IMR-90 (cell line): ENCODE data around the gene GAL. TPM values are rescaled to one million over a fixed set of nuclear protein-coding genes. Genes with fewer than 3 reads are reported as not detected.

Experiments
- ATAC-seq: fragments of 200-7000 bp; cut with Tn5 transposase; 2 replicates; pipeline ENCODE4 v1.9.1; 2020; ENCODE audit warnings: low read depth, mild to moderate bottlenecking, moderate library complexity
- BruUV-seq: library from RNA; stranded (reverse); fragments of 400-500 nt; replicated peaks from 2 replicates; lab custom pipeline; 2021; lab: Mats Ljungman, UMichigan
- CTCF ChIA-PET: fragments of 300-600 bp; formaldehyde crosslinking; extraction: SDS; loops from one replicate; lab custom pipeline; 2021; ENCODE audit warnings: antibody characterized with exemption; lab: Yijun Ruan, JAX
- POLR2A ChIA-PET: fragments of 300-600 bp; sonication (Branson Sonifier 250); formaldehyde crosslinking; loops from one replicate; lab custom pipeline; 2022; ENCODE audit warnings: antibody characterized with exemption; ENCODE audit not compliant: unreplicated experiment; lab: Charles Lee
- DNase-seq: peaks from one replicate; pipeline ENCODE4 v3.0.0; 2013
- H2AFZ ChIP-seq: replicated peaks from 2 replicates; pipeline ENCODE3; 2013; ENCODE audit warnings: low read length, mild to moderate bottlenecking; ENCODE audit not compliant: poor library complexity
- H2AK5ac ChIP-seq: 2 replicates; pipeline ENCODE4 v1.6.1; 2013; ENCODE audit warnings: low read depth, low read length, inconsistent platforms
- H2AK9ac ChIP-seq: replicated peaks from 2 replicates; pipeline ENCODE3; 2013; ENCODE audit warnings: mild to moderate bottlenecking, low read depth, low read length, moderate library complexity; ENCODE audit not compliant: poor library complexity
- H2BK120ac ChIP-seq: 2 replicates; pipeline ENCODE4 v1.6.1; 2013; ENCODE audit warnings: low read depth, low read length, inconsistent platforms
- H2BK15ac ChIP-seq: 3 replicates; pipeline ENCODE4 v1.6.1; 2013; ENCODE audit warnings: low read depth, low read length, inconsistent platforms
- H2BK20ac ChIP-seq: 2 replicates; pipeline ENCODE4 v1.6.1; 2013; ENCODE audit warnings: low read depth, mild to moderate bottlenecking, inconsistent platforms, low read length, moderate library complexity
- H2BK5ac ChIP-seq: 2 replicates; pipeline ENCODE4 v1.6.1; 2013; ENCODE audit warnings: mild to moderate bottlenecking, low read depth, low read length, inconsistent platforms; ENCODE audit not compliant: poor library complexity, severe bottlenecking
- H3K14ac ChIP-seq: replicated peaks from 2 replicates; pipeline ENCODE4 v1.6.1; 2013; ENCODE audit warnings: low read depth, low read length, inconsistent platforms
- H3K18ac ChIP-seq: 2 replicates; pipeline ENCODE4 v1.6.1; 2013; ENCODE audit warnings: low read depth, low read length, control low read depth
- H3K23ac ChIP-seq: 2 replicates; pipeline ENCODE4 v1.6.1; 2013; ENCODE audit warnings: low read depth, low read length, inconsistent platforms
- H3K27ac ChIP-seq: 2 replicates; pipeline ENCODE4 v1.5.1; 2013; ENCODE audit warnings: mild to moderate bottlenecking, control low read depth, low read length; ENCODE audit not compliant: insufficient read depth
- H3K27me3 ChIP-seq: 2 replicates; pipeline ENCODE4 v1.6.1; 2013; ENCODE audit warnings: low read length; ENCODE audit not compliant: control insufficient read depth, insufficient read depth
- H3K36me3 ChIP-seq: 2 replicates; pipeline ENCODE4 v1.6.1; 2013; ENCODE audit warnings: low read length, mixed read lengths; ENCODE audit not compliant: control insufficient read depth, insufficient read depth
- H3K4ac ChIP-seq: 2 replicates; pipeline ENCODE4 v1.6.1; 2013; ENCODE audit warnings: low read depth, low read length, inconsistent platforms
- H3K4me1 ChIP-seq: 2 replicates; pipeline ENCODE4 v1.6.1; 2013; ENCODE audit warnings: low read length, mixed read lengths; ENCODE audit not compliant: control insufficient read depth, insufficient read depth
- H3K4me2 ChIP-seq: 2 replicates; pipeline ENCODE4 v1.6.1; 2013; ENCODE audit warnings: low read depth, mild to moderate bottlenecking, control low read depth, low read length, moderate library complexity
- H3K4me3 ChIP-seq: 2 replicates; pipeline ENCODE4 v1.5.1; 2013; ENCODE audit warnings: low read depth, mild to moderate bottlenecking, control low read depth, low read length, moderate library complexity; ENCODE audit not compliant: insufficient read depth
- H3K56ac ChIP-seq: 2 replicates; pipeline ENCODE4 v1.6.1; 2013; ENCODE audit warnings: low read length, inconsistent platforms; ENCODE audit not compliant: insufficient read depth; ENCODE audit errors: extremely low read depth
- H3K79me1 ChIP-seq, 2 experiments: 2 replicates each; pipeline ENCODE4 v1.6.1; 2013; ENCODE audit warnings: low read length in 2 of 2, inconsistent platforms in 1 of 2, low read depth in 1 of 2
- H3K9ac ChIP-seq: 2 replicates; pipeline ENCODE4 v1.6.1; 2013; ENCODE audit warnings: low read depth, low read length, control low read depth
- H3K9me1 ChIP-seq: 2 replicates; pipeline ENCODE4 v1.6.1; 2013; ENCODE audit warnings: low read length, inconsistent platforms; ENCODE audit not compliant: insufficient read depth
- H3K9me3 ChIP-seq: 2 replicates; pipeline ENCODE4 v1.6.1; 2013; ENCODE audit warnings: low read length; ENCODE audit not compliant: control insufficient read depth, insufficient read depth
- H4K20me1 ChIP-seq: 2 replicates; pipeline ENCODE4 v1.6.1; 2013; ENCODE audit warnings: low read length, inconsistent platforms; ENCODE audit not compliant: insufficient read depth
- H4K5ac ChIP-seq: 2 replicates; pipeline ENCODE4 v1.6.1; 2013; ENCODE audit warnings: mild to moderate bottlenecking, low read depth, low read length, control low read depth
- H4K8ac ChIP-seq, 2 experiments: 2 replicates each; pipeline ENCODE4 v1.6.1; 2013; ENCODE audit warnings: low read depth in 2 of 2, low read length in 2 of 2, control low read depth in 1 of 2, inconsistent platforms in 1 of 2
- H4K91ac ChIP-seq: 2 replicates; pipeline ENCODE4 v1.6.1; 2013; ENCODE audit warnings: low read depth, low read length, inconsistent platforms; ENCODE audit not compliant: insufficient read depth
- BHLHE40 ChIP-seq: fragments of 150-350 bp; IDR thresholded peaks from 2 replicates; pipeline ENCODE4 v1.6.1; 2016; ENCODE audit warnings: mild to moderate bottlenecking, low read depth, low read length
- CEBPB ChIP-seq: IDR thresholded peaks from 2 replicates; pipeline ENCODE4 v1.6.1; 2012; ENCODE audit warnings: low read depth, low read length, improper control_type of control experiment
- CTCF ChIP-seq: conservative IDR thresholded peaks from 2 replicates; pipeline ENCODE4 v1.5.1; 2012; ENCODE audit warnings: mild to moderate bottlenecking, low read depth, low read length, improper control_type of control experiment
- ELK1 ChIP-seq: fragments of 150-350 bp; IDR thresholded peaks from 2 replicates; pipeline ENCODE4 v1.6.1; 2016; ENCODE audit warnings: low read depth, mild to moderate bottlenecking, low read length, moderate library complexity, borderline replicate concordance
- FOS ChIP-seq: fragments of 150-350 bp; IDR thresholded peaks from 2 replicates; pipeline ENCODE4 v1.6.1; 2016; ENCODE audit warnings: low read depth, low read length
- MAFK ChIP-seq: IDR thresholded peaks from 2 replicates; pipeline ENCODE4 v1.6.1; 2012; ENCODE audit warnings: low read depth, low read length, improper control_type of control experiment
- MAZ ChIP-seq: IDR thresholded peaks from 2 replicates; pipeline ENCODE4 v1.6.1; 2012; ENCODE audit warnings: low read depth, mild to moderate bottlenecking, low read length, improper control_type of control experiment, moderate library complexity, borderline replicate concordance
- MXI1 ChIP-seq: IDR thresholded peaks from 2 replicates; pipeline ENCODE4 v1.6.1; 2012; ENCODE audit warnings: low read depth, mild to moderate bottlenecking, low read length, moderate library complexity, borderline replicate concordance
- RAD21 ChIP-seq: IDR thresholded peaks from 2 replicates; pipeline ENCODE4 v1.6.1; 2012; ENCODE audit warnings: low read length, improper control_type of control experiment
- RCOR1 ChIP-seq: IDR thresholded peaks from 2 replicates; pipeline ENCODE4 v1.6.1; 2012; ENCODE audit warnings: mild to moderate bottlenecking, low read length, improper control_type of control experiment; ENCODE audit not compliant: insufficient replicate concordance
- RFX5 ChIP-seq: IDR thresholded peaks from 2 replicates; pipeline ENCODE4 v1.8.0; 2012; ENCODE audit warnings: low read depth, mild to moderate bottlenecking, low read length, moderate library complexity
- SMC3 ChIP-seq: fragments of 150-350 bp; IDR thresholded peaks from 2 replicates; pipeline ENCODE4 v1.6.1; 2016; ENCODE audit warnings: low read depth, mild to moderate bottlenecking, antibody characterized with exemption, low read length, moderate library complexity
- USF2 ChIP-seq: fragments of 150-350 bp; IDR thresholded peaks from 2 replicates; pipeline ENCODE4 v1.6.1; 2017; ENCODE audit warnings: mild to moderate bottlenecking, antibody characterized with exemption, low read length, low read depth
- whole genome bisulfite sequencing, 2 experiments: methylation state at CpG; one replicate each; pipeline versions ENCODE4 v1.1.5 to v1.1.7; 2013; ENCODE audit warnings: missing lambda C conversion rate in 2 of 2; ENCODE audit not compliant: insufficient read length in 1 of 2; ENCODE audit errors: extremely low coverage in 2 of 2; 5-methylcytosine and 5-hydroxymethylcytosine counted together
- dilution Hi-C: fragments of 300-500 bp; cut with HindIII; formaldehyde crosslinking; loops from one replicate; pipeline ENCODE4 v1.14.3; 2018; ENCODE audit warnings: low sequenced_read_pairs; ENCODE audit not compliant: unreplicated experiment
- in situ Hi-C: fragments of 300-500 bp; cut with MboI; formaldehyde crosslinking; loops from 3 replicates; pipeline ENCODE4 v1.14.3; 2019; ENCODE audit warnings: low sequenced_read_pairs, inconsistent platforms, mixed read lengths
- intact Hi-C: fragments of 100-400 bp; cut with micrococcal nuclease; formaldehyde crosslinking; loops from 2 replicates; pipeline ENCODE4 v1.10.0; 2022
- polyA plus RNA-seq, 3 experiments: library from polyadenylated mRNA; depleted of rRNA; stranded (reverse); fragments of >200 nt; gene quantifications; 2 replicates each; pipeline ENCODE4 v1.2.3, GENCODE V29; 2012; ENCODE audit warnings: low replicate concordance in 1 of 3
- total RNA-seq: library from RNA; depleted of rRNA; stranded (reverse); fragments of >200 nt; gene quantifications from 2 replicates; pipeline ENCODE4 v1.2.3, GENCODE V29; 2012

GAL gene
- total and polyA plus RNA-seq, 2 of the 4 experiments (the other 2 are of a cell fraction): 2.0 TPM; not detected in 1

- WGBS, 2 experiments: 5% methylated on average over 4 of the region's 22 CpGs; no CpG with 5 or more reads in 1 of the 2 experiments
- Histone ChIP-seq H4K5ac (no peak overlapping the region), H3K27me3 (peaks cover 37% of the 10 kb centered on the region), H3K14ac (no peak overlapping the region), H2BK20ac (no peak overlapping the region), H3K4me3 (no peak overlapping the region), H3K18ac (no peak overlapping the region), H3K9ac (no peak overlapping the region), H3K79me1 (no peaks in the 10 kb centered on the region), H3K9me3 (peaks cover 12% of the 10 kb centered on the region), H4K20me1 (0 out of 2 replicates have a peak, but pooled peaks cover 5% of the 10 kb centered on the region), H2AK5ac (peak overlapping the region; percentile 50), H2AFZ (peak overlapping the region; percentile 63), H3K56ac (no peak overlapping the region), H3K4ac (peak overlapping the region; percentile 21; the same call in 1 of the 2 replicates), H4K8ac (no peak overlapping the region), H3K36me3 (no peaks in the 10 kb centered on the region), H2BK5ac (no peak overlapping the region), H3K4me1 (peaks cover 7% of the 10 kb centered on the region), H3K9me1 (no peaks in the 10 kb centered on the region), H4K91ac (no peak overlapping the region), H3K27ac (no peak overlapping the region; the same call in 1 of the 2 replicates), H3K23ac (no peak overlapping the region), H2BK120ac (no peak overlapping the region), H2BK15ac (no peak overlapping the region), H2AK9ac (peak overlapping the region; percentile 31), H3K4me2 (no peak overlapping the region; the same call in 1 of the 2 replicates)
- in situ Hi-C loops (no loop called here), dilution Hi-C loops (no loop called here), intact Hi-C loops (no loop called here)
- ChIA-PET CTCF (no interaction called here), POLR2A (interaction anchor here (0.6 kb wide), 1 partner anchor 18 kb away, joined by 3 read pairs; no protein-coding TSS in a partner anchor)
- peak; percentile 97 for DNase-seq
- ATAC-seq: peak; percentile 97
- BruUV-seq: no TSS peak
- TF ChIP-seq USF2: no peak
- TF ChIP-seq ELK1: no peak
- peak; percentile 30; the same call in 1 of the 2 replicates for TF ChIP-seq RAD21
- TF ChIP-seq MXI1: peak; percentile 55; the same call in 1 of the 2 replicates
- TF ChIP-seq CTCF: no peak
- peak; percentile 27 for TF ChIP-seq RCOR1
- TF ChIP-seq RFX5: peak; percentile 76
- peak; percentile 80 for TF ChIP-seq CEBPB
- TF ChIP-seq MAZ: peak; percentile 50; the same call in 1 of the 2 replicates
- TF ChIP-seq MAFK: no peak
- TF ChIP-seq SMC3: no peak
- no peak for TF ChIP-seq FOS
- TF ChIP-seq BHLHE40: peak; percentile 97
Measured at GRCh38 chr11:68659158-68659921, 25.0 kb upstream of the GAL start.
